Limb (tissue), 2 donors: ENCODE data around the gene B9D1.
A peak's percentile ranks its signal among the peaks of the same experiment; 100 is the strongest.

Experiments used
- DNase-seq, 2 donors: peaks; one replicate each; pipeline ENCODE4 v3.0.0-alpha.2; 2016; ENCODE audit errors: extremely low spot score in 2 of 2

The B9D1 gene

DNA sequence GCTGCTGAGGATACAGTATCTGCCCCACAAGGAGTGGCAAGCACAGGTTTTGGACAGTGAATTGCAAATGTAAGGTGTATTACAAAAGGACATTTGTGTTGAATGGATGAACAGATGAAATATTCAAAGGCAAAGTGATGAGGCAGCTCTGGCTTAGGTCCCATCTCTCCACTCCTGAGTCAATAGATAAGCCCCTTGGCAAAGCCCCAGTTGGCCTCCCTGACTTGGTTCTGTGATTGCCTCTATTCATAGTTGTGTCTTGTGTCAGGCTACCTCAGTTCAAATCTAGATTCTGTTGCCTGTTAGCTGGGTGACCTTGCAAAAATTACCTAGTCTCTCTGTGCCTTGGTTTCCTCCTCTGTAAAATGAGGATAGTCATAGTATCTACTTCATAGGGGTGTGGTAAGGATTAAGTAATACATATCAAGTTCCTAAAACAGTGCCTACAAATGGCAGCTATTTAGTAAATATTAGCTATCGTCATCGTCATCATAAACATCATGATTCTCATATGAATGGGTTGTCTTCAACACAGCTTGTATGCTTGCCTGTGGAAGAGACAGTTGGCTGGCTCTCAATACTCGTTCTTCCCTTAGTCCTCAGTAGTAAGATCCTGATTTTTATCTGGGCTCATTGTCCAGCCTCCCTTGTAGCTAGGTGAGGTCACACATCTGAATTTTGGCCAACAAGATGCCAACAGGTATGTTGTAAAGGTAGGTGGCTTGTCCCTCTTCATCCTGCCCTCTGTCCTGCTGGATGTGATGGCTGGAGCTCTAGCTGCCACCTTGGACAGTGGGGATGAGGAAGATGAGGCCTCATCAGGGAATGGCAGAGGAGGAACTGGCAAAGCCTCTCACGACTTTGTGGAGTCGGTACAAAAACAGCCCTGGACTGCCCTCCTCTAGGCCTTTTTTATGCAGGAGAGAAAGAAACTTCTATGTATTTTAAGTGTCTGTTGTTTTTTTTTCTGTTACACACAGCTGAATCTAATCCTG, 26.6 kb upstream of the B9D1 start:
- no peak for DNase-seq

DNA sequence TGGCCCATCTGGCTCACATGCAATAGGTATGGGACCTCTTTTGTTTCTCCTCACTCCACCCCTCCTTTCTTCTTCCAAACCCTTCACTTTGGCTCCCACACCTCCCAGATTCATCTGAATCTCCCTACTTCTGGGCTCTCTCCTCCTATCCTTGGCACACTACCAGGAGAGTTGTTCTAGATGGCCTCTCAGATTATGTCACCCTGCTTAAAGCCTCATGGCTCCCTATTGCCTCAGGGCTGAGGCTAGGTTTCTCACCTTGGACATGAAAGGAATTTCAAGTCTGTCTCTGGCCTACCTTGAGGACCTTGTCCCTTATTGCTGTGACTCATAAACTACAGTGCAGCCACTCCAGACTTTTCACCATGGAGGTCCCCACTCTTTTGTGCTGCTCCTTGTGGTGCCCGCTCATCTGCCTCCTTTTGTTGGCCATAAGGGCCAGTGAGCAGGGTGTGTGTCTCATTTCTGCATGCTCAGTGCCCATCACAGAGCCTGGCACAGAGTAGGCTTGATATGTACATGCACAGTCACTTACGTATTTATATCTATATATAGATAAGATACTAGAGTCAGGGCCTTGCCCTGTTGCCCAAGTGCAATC, 25.5 kb upstream of the B9D1 start:
- DNase-seq, result no peak

DNA sequence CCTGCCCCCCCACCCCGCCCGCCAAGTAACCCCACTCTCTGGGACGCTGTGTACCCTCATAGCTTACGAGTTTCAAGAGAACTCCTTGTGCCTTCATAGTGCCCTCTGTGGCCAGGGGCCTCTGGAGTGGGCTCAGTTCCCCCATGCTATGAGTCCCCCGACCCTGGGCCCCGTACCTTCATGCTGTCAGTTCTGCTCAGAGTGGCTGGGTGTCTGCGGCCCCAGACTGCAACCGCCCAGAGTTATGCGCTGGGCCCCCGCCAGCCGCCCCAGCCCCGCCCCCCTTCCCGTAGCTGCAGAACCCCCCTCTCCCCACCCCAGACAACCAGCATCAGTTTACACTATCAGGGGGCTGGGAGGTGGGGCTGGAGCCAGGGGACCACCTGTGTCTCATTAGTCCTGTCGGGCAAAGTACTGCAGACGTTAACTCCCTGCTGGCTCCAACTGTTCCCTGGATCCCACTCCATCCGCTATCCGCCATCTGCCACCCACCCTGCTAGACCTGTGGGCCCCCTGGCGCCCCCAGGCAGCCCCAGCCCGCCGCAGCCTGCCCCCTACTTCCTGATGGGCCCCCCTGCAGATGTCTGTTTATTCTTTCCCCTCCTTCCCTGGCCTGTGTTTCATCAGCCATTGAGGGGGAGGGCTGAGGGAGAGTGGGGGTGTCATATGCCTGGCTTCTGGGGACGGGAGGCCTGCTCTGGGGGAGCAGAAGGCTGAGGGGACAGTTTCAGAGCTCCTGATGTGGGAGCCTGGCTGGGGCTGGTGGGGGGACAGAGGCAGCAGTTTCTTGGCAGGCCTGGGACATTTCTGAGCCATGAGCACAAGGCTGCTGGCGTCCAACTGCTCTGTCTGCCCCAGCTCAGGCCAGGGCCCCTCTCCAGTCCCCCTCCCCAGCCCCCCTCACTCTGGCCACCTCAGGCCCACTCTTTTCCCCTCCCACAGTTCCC, 24.7 kb upstream of the B9D1 start, which contains the start of gene MFAP4:
Gene MFAP4 (minus strand): TSS at position 217 of the 947 bp plus-strand sequence. CDS start 35 bp downstream, at position 182.
- DNase-seq, result peak; percentile 94

DNA sequence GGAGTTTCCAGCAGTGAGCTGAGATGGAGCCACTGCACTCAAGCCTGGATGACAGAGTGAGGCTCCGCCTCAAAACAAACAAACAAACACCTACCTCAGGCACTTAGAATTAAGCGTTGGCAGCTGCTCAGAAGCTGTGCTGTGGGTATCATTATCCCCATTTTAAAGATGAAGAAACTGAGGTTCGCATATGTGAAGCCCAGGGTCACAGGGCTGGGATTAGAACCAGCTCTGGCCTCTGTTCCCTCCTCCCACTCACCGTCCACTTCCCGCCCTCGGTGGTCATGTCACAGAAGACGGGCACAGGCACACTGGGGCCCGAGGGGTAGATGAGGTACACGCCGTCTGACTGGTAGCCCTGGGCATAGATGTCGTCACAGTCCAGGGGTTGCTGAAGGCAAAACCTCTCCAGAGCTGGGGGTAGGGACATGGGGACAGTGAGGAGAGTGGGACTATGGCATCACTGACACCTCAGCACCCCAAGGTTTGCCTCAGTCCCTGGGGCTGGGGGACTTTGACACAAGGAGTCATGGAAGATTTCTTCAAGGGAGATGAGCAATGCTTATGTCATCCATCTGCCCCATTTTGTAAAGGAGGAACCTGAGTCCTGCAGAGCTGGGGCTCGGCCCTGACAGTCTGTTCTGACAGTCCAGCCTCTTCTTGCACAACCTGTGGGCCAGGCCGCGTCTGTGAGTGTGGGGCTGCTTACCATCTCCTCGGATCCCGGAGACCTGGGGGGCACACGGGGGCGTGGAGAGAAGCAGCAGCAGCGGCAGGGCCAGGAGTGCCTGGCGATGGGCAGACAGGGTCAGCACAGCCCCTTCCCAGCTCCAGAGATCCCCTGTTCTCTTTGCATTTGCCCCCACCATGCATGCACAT, 23.8 kb upstream of the B9D1 start:
- no peak for DNase-seq

DNA sequence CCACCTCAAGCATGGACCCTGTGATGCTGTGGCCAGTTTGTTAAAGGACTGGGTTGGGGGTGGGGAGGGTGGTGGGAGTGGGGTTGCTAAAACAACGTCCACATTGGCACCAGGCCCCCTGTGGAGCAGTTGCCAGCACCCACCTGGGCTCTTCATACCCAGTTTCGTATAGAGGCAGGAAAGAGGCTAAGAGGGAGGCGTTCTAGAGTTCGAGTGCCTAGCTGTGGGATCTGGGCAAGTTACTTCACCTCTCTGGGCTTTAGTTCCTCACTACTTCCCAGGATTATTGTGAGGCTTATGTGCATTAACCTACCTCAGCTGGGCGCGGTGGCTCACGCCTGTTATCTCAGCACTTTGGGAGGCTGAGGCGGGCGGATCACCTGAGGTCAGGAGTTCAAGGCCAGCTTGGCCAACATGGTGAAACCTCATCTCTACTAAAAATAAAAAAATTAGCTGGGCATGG, 23.0 kb upstream of the B9D1 start:
- no peak for DNase-seq

DNA sequence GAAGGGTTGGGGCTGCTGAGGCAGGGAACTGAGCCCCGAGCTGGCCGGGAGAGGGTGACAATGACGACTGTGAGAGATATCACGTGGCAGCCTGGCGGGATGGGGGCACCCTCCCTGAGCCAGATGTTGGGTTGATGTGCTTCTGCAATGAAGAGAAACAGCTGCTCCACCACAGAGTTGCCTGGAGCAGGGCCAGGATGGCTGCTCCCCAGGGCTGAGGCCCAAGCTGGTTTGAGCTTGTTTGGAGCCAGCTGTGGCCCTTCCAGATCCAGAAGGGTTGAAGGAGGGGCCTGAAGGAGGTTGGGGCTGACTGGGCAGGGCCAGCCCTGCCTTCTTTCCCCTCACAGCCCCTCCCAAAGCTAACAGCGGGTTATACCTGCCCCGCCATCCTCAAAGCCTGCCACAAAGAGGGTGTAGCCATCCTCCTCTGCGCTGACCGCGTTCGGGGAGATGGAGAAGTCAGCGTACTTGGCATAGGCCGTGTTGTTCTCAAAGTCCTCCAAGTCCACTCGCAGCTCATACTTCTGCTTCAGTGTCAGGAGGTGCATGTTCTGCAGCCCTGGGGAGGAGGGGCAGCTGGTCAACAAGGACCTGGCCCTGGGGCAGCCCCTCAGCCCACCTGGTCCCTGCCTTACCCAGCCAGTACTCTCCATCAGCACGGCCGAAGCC, 22.3 kb upstream of the B9D1 start:
- peak; percentile 89 to 91 for DNase-seq

DNA sequence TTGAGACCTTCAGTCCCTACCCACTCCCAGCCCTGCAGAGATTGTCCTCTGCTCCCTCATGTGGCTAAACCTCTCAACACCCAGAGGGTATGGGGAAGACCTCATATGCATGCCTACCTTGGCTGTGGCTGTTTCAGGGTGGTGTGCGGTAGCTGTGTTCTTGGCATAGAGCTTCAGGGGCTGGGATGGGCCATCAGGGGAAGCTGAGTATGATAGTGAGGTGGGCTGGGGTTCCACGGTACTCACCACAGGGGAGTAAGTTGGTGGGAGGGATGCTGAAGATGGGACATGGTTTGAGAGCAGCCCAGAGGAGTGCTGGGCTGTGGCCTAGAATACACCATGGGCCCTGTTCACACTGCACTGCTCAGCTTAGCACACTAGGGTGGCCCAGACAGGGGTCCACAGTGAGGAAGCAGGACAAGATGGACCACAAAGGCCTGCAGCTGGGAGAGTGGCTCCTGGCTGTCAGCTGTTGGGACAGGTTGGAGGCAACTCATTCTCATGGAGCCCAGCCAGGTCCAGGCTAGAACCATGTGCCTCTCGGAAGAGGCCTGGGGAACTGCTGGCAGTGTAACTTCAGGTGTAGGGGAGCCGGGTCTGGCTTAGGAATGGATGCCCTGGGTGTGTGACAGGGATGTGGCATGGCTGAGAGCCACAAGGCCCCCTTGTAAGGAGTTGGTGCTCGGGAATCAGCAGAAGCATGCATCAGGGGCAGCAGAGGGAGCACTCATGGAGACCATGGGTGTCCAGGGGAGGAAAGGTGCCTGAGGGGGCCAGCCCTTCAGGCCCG, 21.4 kb upstream of the B9D1 start:
- no peak for DNase-seq

DNA sequence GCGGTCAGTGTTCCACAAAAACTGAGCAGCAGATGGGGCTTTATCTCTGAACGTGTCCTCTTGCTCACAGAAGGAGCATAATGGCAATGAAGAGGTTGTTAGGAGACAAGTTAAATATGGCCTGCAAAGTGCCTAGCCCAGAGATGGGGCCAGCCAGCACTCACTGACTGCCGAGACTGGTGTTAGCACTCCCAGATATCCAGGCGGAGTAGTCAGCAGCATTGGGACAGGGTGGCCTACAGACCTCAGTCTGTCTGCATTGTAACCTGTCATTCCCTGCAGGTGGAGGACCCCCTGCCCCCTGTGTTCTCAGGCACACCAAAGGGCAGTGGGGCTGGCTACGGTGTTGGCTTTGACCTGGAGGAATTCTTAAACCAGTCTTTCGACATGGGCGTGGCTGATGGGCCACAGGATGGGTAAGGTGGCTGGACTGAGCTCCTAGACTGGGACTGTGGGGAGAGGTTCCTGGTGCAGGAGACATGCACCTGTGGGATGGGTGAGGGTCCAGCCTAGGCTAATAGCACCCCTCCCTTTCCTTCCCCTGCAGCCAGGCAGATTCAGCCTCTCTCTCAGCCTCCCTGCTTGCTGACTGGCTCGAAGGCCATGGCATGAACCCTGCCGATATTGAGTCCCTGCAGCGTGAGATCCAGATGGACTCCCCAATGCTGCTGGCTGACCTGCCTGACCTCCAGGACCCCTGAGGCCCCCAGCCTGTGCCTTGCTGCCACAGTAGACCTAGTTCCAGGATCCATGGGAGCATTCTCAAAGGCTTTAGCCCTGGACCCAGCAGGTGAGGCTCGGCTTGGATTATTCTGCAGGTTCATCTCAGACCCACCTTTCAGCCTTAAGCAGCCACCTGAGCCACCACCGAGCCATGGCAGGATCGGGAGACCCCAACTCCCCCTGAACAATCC, 20.3 kb upstream of the B9D1 start:
- no peak for DNase-seq

DNA sequence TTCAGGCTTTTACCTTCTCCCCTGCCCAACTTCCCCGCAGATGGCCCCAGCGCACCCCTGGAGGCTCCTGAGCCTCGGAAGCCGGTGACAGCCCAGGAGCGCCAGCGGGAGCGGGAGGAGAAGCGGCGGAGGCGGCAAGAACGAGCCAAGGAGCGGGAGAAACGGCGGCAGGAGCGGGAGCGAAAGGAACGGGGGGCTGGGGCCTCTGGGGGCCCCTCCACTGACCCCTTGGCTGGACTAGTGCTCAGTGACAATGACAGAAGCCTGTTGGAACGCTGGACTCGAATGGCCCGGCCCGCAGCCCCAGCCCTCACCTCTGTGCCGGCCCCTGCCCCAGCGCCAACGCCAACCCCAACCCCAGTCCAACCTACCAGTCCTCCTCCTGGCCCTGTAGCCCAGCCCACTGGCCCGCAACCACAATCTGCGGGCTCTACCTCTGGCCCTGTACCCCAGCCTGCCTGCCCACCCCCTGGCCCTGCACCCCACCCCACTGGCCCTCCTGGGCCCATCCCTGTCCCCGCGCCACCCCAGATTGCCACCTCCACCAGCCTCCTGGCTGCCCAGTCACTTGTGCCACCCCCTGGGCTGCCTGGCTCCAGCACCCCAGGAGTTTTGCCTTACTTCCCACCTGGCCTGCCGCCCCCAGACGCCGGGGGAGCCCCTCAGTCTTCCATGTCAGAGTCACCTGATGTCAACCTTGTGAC, 19.4 kb upstream of the B9D1 start:
- DNase-seq, result no peak

DNA sequence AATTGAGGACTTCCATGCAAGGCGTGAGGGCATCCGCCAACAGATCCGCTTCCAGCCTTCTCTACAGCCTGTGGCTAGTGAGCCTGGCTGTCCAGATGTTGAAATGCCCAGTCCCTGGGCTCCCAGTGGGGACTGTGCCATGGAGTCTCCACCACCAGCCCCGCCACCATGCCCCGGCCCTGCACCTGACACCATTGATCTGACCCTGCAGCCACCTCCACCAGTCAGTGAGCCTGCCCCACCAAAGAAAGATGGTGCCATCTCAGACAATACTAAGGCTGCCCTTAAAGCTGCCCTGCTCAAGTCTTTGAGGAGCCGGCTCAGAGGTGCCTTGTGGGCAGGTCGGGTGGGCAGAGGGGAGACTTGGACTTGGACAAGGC, 18.8 kb upstream of the B9D1 start:
- no peak for DNase-seq

DNA sequence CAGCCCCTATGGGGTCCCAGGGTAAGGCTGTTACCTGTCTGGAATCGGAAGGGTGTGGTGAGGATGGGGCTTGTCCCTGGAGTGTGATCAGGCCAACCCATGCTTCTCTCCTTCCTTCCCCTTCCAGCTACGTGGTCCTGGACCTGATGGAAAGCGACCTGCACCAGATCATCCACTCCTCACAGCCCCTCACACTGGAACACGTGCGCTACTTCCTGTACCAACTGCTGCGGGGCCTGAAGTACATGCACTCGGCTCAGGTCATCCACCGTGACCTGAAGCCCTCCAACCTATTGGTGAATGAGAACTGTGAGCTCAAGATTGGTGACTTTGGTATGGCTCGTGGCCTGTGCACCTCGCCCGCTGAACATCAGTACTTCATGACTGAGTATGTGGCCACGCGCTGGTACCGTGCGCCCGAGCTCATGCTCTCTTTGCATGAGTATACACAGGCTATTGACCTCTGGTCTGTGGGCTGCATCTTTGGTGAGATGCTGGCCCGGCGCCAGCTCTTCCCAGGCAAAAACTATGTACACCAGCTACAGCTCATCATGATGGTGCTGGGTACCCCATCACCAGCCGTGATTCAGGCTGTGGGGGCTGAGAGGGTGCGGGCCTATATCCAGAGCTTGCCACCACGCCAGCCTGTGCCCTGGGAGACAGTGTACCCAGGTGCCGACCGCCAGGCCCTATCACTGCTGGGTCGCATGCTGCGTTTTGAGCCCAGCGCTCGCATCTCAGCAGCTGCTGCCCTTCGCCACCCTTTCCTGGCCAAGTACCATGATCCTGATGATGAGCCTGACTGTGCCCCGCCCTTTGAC, 18.2 kb upstream of the B9D1 start:
- no peak for DNase-seq

DNA sequence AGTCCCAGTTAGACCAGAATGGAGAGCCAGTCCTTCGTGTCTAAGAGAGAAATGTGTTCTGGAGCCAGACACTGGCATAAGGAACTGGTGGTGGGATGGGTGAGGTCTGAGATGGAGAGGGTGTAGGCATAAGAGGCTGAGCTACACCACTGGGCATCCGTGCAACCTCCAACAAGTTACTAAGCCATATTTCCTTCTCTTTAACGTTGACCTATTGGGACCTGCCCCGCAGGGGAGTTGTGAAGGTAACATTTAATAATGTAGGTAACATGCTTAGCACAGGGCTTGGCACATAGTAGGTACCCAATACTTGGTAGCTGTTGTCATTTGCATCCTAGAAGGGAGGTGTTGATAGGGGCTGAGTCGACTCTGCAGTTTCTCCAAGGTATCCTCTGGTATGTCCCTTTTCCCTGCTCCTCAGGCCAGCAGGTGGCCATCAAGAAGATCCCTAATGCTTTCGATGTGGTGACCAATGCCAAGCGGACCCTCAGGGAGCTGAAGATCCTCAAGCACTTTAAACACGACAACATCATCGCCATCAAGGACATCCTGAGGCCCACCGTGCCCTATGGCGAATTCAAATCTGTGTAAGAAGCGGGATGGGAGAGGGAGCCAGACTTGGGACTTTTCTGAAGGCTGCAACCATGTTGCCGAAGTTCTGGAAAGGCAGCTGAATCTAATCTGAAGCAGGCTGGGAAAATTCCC, 17.0 kb upstream of the B9D1 start:
- DNase-seq, result no peak

DNA sequence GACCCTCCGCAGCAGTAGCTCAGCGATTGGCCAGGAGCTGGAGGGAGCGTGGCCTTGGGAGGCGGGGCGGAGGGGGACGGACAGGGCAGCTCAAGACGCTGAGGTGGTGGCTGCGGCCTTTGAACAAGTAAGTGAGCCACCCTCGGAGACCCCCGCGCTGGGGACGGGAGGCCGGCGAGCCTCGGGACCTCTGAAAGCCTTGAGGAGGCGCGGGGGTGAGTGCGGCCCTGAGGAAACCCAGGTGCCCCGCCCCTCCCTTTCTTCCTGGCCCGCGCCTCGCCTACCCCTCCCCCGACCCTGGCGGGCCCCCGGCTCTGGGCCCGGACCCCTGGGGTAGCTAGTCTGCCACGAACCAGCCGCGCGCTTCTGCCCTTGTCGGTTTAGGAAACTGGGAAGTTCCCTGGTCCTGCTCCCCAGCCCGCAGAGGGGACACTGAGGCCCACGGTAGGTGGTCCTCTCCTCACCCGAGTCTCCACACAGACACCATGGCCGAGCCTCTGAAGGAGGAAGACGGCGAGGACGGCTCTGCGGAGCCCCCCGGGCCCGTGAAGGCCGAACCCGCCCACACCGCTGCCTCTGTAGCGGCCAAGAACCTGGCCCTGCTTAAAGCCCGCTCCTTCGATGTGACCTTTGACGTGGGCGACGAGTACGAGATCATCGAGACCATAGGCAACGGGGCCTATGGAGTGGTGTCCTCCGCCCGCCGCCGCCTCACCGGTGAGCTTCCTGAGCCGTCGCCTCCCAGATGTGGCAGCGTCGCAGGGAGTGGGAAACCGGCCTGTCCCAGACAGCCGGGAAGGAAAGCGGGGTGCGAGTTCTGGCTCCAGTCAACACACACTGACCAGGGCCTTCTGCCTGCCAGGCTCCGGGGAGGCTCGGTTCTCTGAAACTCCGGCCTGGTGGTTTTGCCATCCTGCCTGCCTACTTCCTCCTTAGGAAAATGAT, 16.2 kb upstream of the B9D1 start, which contains the start of gene MAPK7:
Gene MAPK7 (plus strand): TSS at position 83 of the 945 bp plus-strand sequence. CDS start 403 bp downstream, at position 486.
- DNase-seq, result no peak

DNA sequence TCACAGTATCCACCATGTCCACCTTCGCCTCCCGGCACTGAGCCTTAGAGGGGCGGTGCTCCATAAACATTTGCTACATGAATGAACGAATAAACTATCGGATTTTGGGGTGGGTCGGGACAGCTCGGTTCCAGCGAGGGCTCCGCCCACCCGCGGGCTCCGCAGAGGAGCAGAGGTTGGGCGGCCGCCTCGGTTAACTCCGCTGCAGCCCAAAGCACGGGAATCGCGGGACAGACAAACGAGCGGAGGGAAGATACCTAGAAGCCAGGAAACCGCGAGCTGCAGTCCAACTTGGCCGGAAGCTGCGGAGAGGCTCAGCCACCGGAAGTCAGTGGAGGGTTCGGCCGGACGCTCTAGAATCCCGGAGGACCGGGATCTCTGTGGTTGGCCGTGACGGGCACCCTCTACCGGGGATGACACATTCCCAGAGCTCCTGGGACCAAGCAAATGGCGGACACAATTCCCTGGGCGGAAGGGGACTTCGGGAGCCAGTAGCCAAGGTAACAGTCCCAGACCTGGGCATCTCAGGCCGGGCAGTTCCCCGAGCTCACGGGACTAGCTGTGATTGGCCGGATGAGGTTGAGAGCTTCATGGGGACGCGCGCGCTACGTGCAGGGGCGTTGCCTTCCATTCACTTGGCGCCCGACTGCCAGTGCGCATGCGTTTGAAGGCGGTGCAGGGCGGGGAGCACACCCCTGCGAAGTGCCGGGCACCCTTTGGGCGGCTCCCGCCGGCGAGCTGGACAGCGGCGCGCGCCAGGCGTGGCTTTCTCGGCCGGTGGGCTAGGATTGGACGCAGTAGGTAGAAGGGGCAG, 15.3 kb upstream of the B9D1 start:
- peak; percentile 99 for DNase-seq
